Calu3 (cell line): ENCODE measurements around the gene SEMA3F. TPM values are rescaled to one million over a fixed set of nuclear protein-coding genes. Genes with fewer than 3 reads are reported as not detected.

Experiments
- BruUV-seq: library from RNA; stranded (reverse); fragments of 400-500 nt; replicated peaks from 2 replicates; lab custom pipeline; 2021; lab: Mats Ljungman, UMichigan
- CTCF ChIA-PET: fragments of 300-600 bp; sonication (Branson Sonifier 250); formaldehyde crosslinking; loops from one replicate; lab custom pipeline; 2022; ENCODE audit warnings: antibody characterized with exemption; lab: Charles Lee
- DNase-seq: peaks from one replicate; pipeline ENCODE4 v3.0.0; 2022
- H3K27ac Mint-ChIP-seq: one replicate; pipeline ENCODE4 v1.8.0; 2022; ENCODE audit warnings: mixed read lengths; ENCODE audit not compliant: unreplicated experiment
- H3K27me3 Mint-ChIP-seq: one replicate; pipeline ENCODE4 v1.8.0; 2022; ENCODE audit warnings: mixed read lengths; ENCODE audit not compliant: unreplicated experiment
- H3K36me3 Mint-ChIP-seq: one replicate; pipeline ENCODE4 v1.8.0; 2022; ENCODE audit warnings: mild to moderate bottlenecking, moderate library complexity, mixed read lengths; ENCODE audit not compliant: insufficient read depth, unreplicated experiment
- H3K4me1 Mint-ChIP-seq: one replicate; pipeline ENCODE4 v1.8.0; 2022; ENCODE audit warnings: mild to moderate bottlenecking, low read depth, mixed read lengths; ENCODE audit not compliant: unreplicated experiment
- H3K4me3 Mint-ChIP-seq: one replicate; pipeline ENCODE4 v1.8.0; 2022; ENCODE audit warnings: mild to moderate bottlenecking, low read depth, moderate library complexity, mixed read lengths; ENCODE audit not compliant: unreplicated experiment
- H3K9me3 Mint-ChIP-seq: one replicate; pipeline ENCODE4 v1.8.0; 2022; ENCODE audit warnings: low read depth, mixed read lengths; ENCODE audit not compliant: unreplicated experiment
- intact Hi-C: fragments of 100-400 bp; cut with micrococcal nuclease; formaldehyde crosslinking; loops from one replicate; pipeline ENCODE4 v1.10.0; 2022; ENCODE audit not compliant: unreplicated experiment
- total RNA-seq: library from RNA; stranded (reverse); gene quantifications from 2 replicates; pipeline ENCODE4 v1.2.3, GENCODE V29; 2022
- TF ChIP-seq, protein P1 (sequence below): fragments of 200-600 bp; IDR thresholded peaks from one replicate; pipeline ENCODE4 v1.8.0; 2022; ENCODE audit warnings: antibody characterized with exemption; ENCODE audit not compliant: unreplicated experiment

The SEMA3F gene
- total RNA-seq, 1 experiment from 2014 or later = 1.7 TPM

DNA sequence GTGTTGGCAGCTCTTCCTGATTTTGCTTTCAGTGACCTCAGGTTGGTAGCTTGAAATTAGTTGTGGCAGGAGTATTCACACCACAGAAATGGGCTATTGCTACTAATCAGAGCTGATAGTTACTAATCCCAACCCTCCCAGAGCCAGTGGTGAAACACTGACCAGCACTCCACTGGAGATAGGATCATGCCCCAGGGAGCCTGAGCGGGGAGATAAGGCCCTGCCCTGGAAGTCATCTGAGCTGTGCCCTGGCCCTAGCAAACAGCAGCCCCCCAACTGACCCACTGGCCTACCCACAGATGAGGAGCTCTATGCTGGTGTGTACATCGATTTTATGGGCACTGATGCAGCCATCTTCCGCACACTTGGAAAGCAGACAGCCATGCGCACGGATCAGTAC lies 26.9 kb downstream of the SEMA3F start:
- Mint-ChIP-seq H3K27ac (no peak overlapping the region), H3K36me3 (no peaks in the 10 kb centered on the region), H3K4me3 (no peak overlapping the region), H3K27me3 (no peaks in the 10 kb centered on the region), H3K4me1 (peaks cover 11% of the 10 kb centered on the region), H3K9me3 (no peaks in the 10 kb centered on the region)
- DNase-seq = no peak
- TF ChIP-seq, protein P1, sequence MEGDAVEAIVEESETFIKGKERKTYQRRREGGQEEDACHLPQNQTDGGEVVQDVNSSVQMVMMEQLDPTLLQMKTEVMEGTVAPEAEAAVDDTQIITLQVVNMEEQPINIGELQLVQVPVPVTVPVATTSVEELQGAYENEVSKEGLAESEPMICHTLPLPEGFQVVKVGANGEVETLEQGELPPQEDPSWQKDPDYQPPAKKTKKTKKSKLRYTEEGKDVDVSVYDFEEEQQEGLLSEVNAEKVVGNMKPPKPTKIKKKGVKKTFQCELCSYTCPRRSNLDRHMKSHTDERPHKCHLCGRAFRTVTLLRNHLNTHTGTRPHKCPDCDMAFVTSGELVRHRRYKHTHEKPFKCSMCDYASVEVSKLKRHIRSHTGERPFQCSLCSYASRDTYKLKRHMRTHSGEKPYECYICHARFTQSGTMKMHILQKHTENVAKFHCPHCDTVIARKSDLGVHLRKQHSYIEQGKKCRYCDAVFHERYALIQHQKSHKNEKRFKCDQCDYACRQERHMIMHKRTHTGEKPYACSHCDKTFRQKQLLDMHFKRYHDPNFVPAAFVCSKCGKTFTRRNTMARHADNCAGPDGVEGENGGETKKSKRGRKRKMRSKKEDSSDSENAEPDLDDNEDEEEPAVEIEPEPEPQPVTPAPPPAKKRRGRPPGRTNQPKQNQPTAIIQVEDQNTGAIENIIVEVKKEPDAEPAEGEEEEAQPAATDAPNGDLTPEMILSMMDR = no peak
- CTCF ChIA-PET = interaction anchor here (0.8 to 1.2 kb wide), 2 partner anchors 9 to 83 kb away, joined by 3 read pairs; no protein-coding TSS in a partner anchor
- intact Hi-C loops = no loop called here
- no TSS peak for BruUV-seq

- BruUV-seq = no TSS peak
- H3K4me3 Mint-ChIP-seq = no peak overlapping the region
- intact Hi-C loops = no loop called here
- H3K27me3 Mint-ChIP-seq = no peaks in the 10 kb centered on the region
- CTCF ChIA-PET = interaction anchor here (0.6 to 1.2 kb wide), 4 partner anchors 10 to 1813 kb away, joined by 3 to 4 read pairs (median 3); partner anchors contain the start of gene RPL29
- no peak for DNase-seq
- no peaks in the 10 kb centered on the region for H3K36me3 Mint-ChIP-seq
- H3K27ac Mint-ChIP-seq = no peak overlapping the region
- H3K4me1 Mint-ChIP-seq = peaks cover 11% of the 10 kb centered on the region
- TF ChIP-seq, protein P1 = no peak
- H3K9me3 Mint-ChIP-seq = no peaks in the 10 kb centered on the region
Measured at GRCh38 chr3:50182533-50183099, 27.5 kb downstream of the SEMA3F start.

- no TSS peak for BruUV-seq
- CTCF ChIA-PET = no interaction called here
- DNase-seq = no peak
- intact Hi-C loops = no loop called here
- Mint-ChIP-seq H3K4me1 (peaks cover 11% of the 10 kb centered on the region), H3K36me3 (no peaks in the 10 kb centered on the region), H3K4me3 (no peak overlapping the region), H3K27ac (no peak overlapping the region), H3K27me3 (no peaks in the 10 kb centered on the region), H3K9me3 (no peaks in the 10 kb centered on the region)
- TF ChIP-seq, protein P1 = no peak
Measured at GRCh38 chr3:50183755-50184154, 28.6 kb downstream of the SEMA3F start.

- CTCF ChIA-PET = no interaction called here
- no TSS peak for BruUV-seq
- Mint-ChIP-seq H3K4me3 (no peak overlapping the region), H3K27ac (no peak overlapping the region), H3K27me3 (no peaks in the 10 kb centered on the region), H3K36me3 (no peaks in the 10 kb centered on the region), H3K9me3 (no peaks in the 10 kb centered on the region), H3K4me1 (peaks cover 11% of the 10 kb centered on the region)
- DNase-seq = no peak
- TF ChIP-seq, protein P1 = no peak
- intact Hi-C loops = no loop called here
Measured at GRCh38 chr3:50184242-50184978, 29.3 kb downstream of the SEMA3F start.
